HepG2 (cell line): Measurements from ENCODE around the gene RNASE9. TPM values are rescaled to one million over a fixed set of nuclear protein-coding genes. Genes with fewer than 3 reads are reported as not detected.

Experiments
- ARNTL ChIP-seq: sonication (generic); formaldehyde crosslinking; IDR thresholded peaks from 2 replicates; pipeline ENCODE4 v1.4.0; 2020; ENCODE audit warnings: mild to moderate bottlenecking, missing genetic modification reagents
- CEBPG ChIP-seq: IDR thresholded peaks from 2 replicates; pipeline ENCODE4 v1.6.1; 2016
- FOSL2 ChIP-seq: sonication (generic); formaldehyde crosslinking; IDR thresholded peaks from 2 replicates; pipeline ENCODE4 v1.4.0; 2020; ENCODE audit warnings: missing genetic modification reagents
- FOXO1 ChIP-seq: sonication (generic); formaldehyde crosslinking; IDR thresholded peaks from 2 replicates; pipeline ENCODE4 v1.4.0; 2020; ENCODE audit warnings: missing genetic modification reagents
- HMG20B ChIP-seq: conservative IDR thresholded peaks from 2 replicates; pipeline ENCODE4 v1.6.1; 2016; ENCODE audit warnings: missing genetic modification reagents, missing compliant biosample characterization
- MIER2 ChIP-seq: IDR thresholded peaks from 2 replicates; pipeline ENCODE4 v1.6.1; 2016; ENCODE audit warnings: missing biosample characterization, missing genetic modification reagents
- NFE2L2 ChIP-seq: fragments of 150-350 bp; IDR thresholded peaks from 2 replicates; pipeline ENCODE4 v1.6.1; 2014; ENCODE audit warnings: low read length
- NPAS2 ChIP-seq: sonication (generic); formaldehyde crosslinking; IDR thresholded peaks from 2 replicates; pipeline ENCODE4 v1.8.0; 2022; ENCODE audit warnings: mild to moderate bottlenecking, missing genetic modification reagents, borderline replicate concordance
- RORA ChIP-seq: sonication (generic); formaldehyde crosslinking; IDR thresholded peaks from 2 replicates; pipeline ENCODE4 v1.5.0; 2020; ENCODE audit warnings: mild to moderate bottlenecking, missing genetic modification reagents, moderate library complexity
- ZNF335 ChIP-seq: sonication (generic); formaldehyde crosslinking; IDR thresholded peaks from 2 replicates; pipeline ENCODE4 v1.4.0; 2020; ENCODE audit warnings: missing genetic modification reagents
- ZNF441 ChIP-seq: sonication (generic); formaldehyde crosslinking; IDR thresholded peaks from 2 replicates; pipeline ENCODE4 v1.7.0; 2021; ENCODE audit warnings: missing genetic modification reagents, borderline replicate concordance
- ZNF678 ChIP-seq: sonication (generic); formaldehyde crosslinking; IDR thresholded peaks from 2 replicates; pipeline ENCODE4 v1.4.0; 2020; ENCODE audit warnings: mild to moderate bottlenecking, missing genetic modification reagents
- polyA plus RNA-seq, 8 experiments: library from polyadenylated mRNA; depleted of rRNA in 3 of 8; stranded (reverse) in 7 of 8; unstranded in 1 of 8; fragments of >200 nt; fragmentation: Illumina TruSeq in 4 of 8; extraction: Trizol in 4 of 8; gene quantifications; 2 replicates each; pipeline versions ENCODE4 v1.2.1 to v1.2.3, GENCODE V29; 2011 to 2016; ENCODE audit warnings: low read depth in 4 of 8, missing spikeins in 1 of 8, mixed read lengths in 1 of 8; ENCODE audit not compliant: insufficient read depth in 1 of 8
- total RNA-seq, 5 experiments: library from RNA; depleted of rRNA; stranded (reverse); fragments of >200 nt; fragmentation: Illumina TruSeq; extraction: Trizol; gene quantifications; 2 replicates each; pipeline ENCODE4 v1.2.3, GENCODE V29; 2016; ENCODE audit warnings: low read depth in 1 of 5
- TF ChIP-seq, protein P1 (sequence below): sonication (generic); formaldehyde crosslinking; IDR thresholded peaks from 2 replicates; pipeline ENCODE4 v1.4.0; 2020; ENCODE audit warnings: mild to moderate bottlenecking, missing genetic modification reagents
- TF ChIP-seq, protein P2 (sequence below): sonication (generic); formaldehyde crosslinking; IDR thresholded peaks from 2 replicates; pipeline ENCODE4 v1.4.0; 2020; ENCODE audit warnings: missing genetic modification reagents, borderline replicate concordance
- TF ChIP-seq, protein P3 (sequence below): sonication (generic); formaldehyde crosslinking; IDR thresholded peaks from 2 replicates; pipeline ENCODE4 v1.8.0; 2023; ENCODE audit warnings: mild to moderate bottlenecking, missing genetic modification reagents
- TF ChIP-seq, protein P4 (sequence below): sonication (generic); formaldehyde crosslinking; IDR thresholded peaks from 2 replicates; pipeline ENCODE4 v1.4.0; 2020; ENCODE audit warnings: missing genetic modification reagents
- TF ChIP-seq, protein P5 (sequence below): sonication (generic); formaldehyde crosslinking; IDR thresholded peaks from 2 replicates; pipeline ENCODE4 v1.4.0; 2020; ENCODE audit warnings: missing genetic modification reagents
- TF ChIP-seq, protein P6 (sequence below): sonication (generic); formaldehyde crosslinking; IDR thresholded peaks from 2 replicates; pipeline ENCODE4 v1.8.1; 2023; ENCODE audit warnings: mild to moderate bottlenecking, missing genetic modification reagents

RNASE9 gene
- total and polyA plus RNA-seq, 2 of the 13 experiments (the other 11 are each of a cell fraction or from before 2014, with no cell fraction given) = not detected

DNA sequence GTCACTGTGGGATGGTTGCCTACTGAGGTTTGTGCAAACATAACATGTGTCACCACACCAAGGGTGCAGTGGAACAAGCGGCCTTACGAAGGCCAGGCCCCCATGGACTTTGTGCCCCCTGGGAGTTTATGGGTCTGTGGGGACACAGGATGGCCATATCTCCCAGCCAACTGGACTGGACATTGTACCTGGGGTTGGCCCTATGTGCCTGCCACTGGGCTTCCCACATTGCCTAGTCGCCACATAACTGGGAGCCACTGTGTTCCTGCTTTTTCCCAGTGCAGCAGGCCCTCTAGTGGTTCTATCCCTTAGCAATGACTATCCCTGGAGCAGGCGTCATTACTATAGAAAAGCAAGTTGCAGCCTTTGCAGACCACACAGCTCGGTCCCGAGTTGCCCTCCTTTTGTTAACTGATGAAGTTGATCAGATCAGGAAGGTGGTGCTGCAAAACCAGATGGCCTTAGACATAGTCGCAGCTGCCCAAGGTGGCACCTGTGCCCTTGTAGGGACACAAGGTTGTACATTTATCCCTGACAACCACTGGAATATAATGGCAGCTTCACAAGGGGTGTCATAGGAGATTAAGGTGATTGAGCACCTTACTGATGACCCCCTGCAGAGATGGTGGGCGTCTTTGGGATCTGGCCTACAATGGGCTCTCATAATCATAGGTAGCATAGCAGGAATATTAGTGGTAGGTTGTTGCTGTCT lies 45.5 kb upstream of the RNASE9 start (continued):
- TF ChIP-seq, protein P1, sequence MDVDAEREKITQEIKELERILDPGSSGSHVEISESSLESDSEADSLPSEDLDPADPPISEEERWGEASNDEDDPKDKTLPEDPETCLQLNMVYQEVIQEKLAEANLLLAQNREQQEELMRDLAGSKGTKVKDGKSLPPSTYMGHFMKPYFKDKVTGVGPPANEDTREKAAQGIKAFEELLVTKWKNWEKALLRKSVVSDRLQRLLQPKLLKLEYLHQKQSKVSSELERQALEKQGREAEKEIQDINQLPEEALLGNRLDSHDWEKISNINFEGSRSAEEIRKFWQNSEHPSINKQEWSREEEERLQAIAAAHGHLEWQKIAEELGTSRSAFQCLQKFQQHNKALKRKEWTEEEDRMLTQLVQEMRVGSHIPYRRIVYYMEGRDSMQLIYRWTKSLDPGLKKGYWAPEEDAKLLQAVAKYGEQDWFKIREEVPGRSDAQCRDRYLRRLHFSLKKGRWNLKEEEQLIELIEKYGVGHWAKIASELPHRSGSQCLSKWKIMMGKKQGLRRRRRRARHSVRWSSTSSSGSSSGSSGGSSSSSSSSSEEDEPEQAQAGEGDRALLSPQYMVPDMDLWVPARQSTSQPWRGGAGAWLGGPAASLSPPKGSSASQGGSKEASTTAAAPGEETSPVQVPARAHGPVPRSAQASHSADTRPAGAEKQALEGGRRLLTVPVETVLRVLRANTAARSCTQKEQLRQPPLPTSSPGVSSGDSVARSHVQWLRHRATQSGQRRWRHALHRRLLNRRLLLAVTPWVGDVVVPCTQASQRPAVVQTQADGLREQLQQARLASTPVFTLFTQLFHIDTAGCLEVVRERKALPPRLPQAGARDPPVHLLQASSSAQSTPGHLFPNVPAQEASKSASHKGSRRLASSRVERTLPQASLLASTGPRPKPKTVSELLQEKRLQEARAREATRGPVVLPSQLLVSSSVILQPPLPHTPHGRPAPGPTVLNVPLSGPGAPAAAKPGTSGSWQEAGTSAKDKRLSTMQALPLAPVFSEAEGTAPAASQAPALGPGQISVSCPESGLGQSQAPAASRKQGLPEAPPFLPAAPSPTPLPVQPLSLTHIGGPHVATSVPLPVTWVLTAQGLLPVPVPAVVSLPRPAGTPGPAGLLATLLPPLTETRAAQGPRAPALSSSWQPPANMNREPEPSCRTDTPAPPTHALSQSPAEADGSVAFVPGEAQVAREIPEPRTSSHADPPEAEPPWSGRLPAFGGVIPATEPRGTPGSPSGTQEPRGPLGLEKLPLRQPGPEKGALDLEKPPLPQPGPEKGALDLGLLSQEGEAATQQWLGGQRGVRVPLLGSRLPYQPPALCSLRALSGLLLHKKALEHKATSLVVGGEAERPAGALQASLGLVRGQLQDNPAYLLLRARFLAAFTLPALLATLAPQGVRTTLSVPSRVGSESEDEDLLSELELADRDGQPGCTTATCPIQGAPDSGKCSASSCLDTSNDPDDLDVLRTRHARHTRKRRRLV = no peak
- TF ChIP-seq, protein P2, sequence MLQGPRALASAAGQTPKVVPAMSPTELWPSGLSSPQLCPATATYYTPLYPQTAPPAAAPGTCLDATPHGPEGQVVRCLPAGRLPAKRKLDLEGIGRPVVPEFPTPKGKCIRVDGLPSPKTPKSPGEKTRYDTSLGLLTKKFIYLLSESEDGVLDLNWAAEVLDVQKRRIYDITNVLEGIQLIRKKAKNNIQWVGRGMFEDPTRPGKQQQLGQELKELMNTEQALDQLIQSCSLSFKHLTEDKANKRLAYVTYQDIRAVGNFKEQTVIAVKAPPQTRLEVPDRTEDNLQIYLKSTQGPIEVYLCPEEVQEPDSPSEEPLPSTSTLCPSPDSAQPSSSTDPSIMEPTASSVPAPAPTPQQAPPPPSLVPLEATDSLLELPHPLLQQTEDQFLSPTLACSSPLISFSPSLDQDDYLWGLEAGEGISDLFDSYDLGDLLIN (CRISPR knock-in tag) = no peak
- TF ChIP-seq HMG20B (CRISPR knock-in tag) (no peak), MIER2 (CRISPR knock-in tag) (peak; percentile 80), FOXO1 (CRISPR knock-in tag) (0 out of 2 replicates have a peak, but pooled peaks have one; percentile 53), ZNF335 (CRISPR knock-in tag) (no peak), FOSL2 (CRISPR knock-in tag) (peak; percentile 41; the same call in 1 of the 2 replicates), CEBPG (CRISPR knock-in tag) (no peak), RORA (CRISPR knock-in tag) (no peak), NFE2L2 (no peak), ZNF678 (0 out of 2 replicates have a peak, but pooled peaks have one; percentile 49), NPAS2 (no peak), ARNTL (CRISPR knock-in tag) (0 out of 2 replicates have a peak, but pooled peaks have one; percentile 73), ZNF441 (CRISPR knock-in tag) (peak; percentile 16; the same call in 1 of the 2 replicates)
- TF ChIP-seq, protein P3, sequence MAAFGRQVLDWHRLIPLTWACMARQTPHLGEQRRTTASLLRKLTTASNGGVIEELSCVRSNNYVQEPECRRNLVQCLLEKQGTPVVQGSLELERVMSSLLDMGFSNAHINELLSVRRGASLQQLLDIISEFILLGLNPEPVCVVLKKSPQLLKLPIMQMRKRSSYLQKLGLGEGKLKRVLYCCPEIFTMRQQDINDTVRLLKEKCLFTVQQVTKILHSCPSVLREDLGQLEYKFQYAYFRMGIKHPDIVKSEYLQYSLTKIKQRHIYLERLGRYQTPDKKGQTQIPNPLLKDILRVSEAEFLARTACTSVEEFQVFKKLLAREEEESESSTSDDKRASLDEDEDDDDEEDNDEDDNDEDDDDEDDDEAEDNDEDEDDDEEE = no peak
- TF ChIP-seq, protein P4, sequence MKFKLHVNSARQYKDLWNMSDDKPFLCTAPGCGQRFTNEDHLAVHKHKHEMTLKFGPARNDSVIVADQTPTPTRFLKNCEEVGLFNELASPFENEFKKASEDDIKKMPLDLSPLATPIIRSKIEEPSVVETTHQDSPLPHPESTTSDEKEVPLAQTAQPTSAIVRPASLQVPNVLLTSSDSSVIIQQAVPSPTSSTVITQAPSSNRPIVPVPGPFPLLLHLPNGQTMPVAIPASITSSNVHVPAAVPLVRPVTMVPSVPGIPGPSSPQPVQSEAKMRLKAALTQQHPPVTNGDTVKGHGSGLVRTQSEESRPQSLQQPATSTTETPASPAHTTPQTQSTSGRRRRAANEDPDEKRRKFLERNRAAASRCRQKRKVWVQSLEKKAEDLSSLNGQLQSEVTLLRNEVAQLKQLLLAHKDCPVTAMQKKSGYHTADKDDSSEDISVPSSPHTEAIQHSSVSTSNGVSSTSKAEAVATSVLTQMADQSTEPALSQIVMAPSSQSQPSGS = peak; percentile 76
- TF ChIP-seq, protein P5, sequence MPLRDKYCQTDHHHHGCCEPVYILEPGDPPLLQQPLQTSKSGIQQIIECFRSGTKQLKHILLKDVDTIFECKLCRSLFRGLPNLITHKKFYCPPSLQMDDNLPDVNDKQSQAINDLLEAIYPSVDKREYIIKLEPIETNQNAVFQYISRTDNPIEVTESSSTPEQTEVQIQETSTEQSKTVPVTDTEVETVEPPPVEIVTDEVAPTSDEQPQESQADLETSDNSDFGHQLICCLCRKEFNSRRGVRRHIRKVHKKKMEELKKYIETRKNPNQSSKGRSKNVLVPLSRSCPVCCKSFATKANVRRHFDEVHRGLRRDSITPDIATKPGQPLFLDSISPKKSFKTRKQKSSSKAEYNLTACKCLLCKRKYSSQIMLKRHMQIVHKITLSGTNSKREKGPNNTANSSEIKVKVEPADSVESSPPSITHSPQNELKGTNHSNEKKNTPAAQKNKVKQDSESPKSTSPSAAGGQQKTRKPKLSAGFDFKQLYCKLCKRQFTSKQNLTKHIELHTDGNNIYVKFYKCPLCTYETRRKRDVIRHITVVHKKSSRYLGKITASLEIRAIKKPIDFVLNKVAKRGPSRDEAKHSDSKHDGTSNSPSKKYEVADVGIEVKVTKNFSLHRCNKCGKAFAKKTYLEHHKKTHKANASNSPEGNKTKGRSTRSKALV (CRISPR knock-in tag) = peak; percentile 82; the same call in 1 of the 2 replicates
- TF ChIP-seq, protein P6, sequence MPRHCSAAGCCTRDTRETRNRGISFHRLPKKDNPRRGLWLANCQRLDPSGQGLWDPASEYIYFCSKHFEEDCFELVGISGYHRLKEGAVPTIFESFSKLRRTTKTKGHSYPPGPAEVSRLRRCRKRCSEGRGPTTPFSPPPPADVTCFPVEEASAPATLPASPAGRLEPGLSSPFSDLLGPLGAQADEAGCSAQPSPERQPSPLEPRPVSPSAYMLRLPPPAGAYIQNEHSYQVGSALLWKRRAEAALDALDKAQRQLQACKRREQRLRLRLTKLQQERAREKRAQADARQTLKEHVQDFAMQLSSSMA (CRISPR knock-in tag) = peak; percentile 18; the same call in 1 of the 2 replicates
